COLO829 (cell line): Measurements from ENCODE around the gene SMIM13.
"Not testable (repeated sequence)": the region's sequence is repeated elsewhere in the genome, so short reads cannot be mapped to it uniquely, and the experiment has no call there.

ENCODE experiments used
- DNase-seq: peaks from one replicate; pipeline ENCODE4 v3.0.0; 2012; ENCODE audit warnings: low spot score

Gene SMIM13

DNA sequence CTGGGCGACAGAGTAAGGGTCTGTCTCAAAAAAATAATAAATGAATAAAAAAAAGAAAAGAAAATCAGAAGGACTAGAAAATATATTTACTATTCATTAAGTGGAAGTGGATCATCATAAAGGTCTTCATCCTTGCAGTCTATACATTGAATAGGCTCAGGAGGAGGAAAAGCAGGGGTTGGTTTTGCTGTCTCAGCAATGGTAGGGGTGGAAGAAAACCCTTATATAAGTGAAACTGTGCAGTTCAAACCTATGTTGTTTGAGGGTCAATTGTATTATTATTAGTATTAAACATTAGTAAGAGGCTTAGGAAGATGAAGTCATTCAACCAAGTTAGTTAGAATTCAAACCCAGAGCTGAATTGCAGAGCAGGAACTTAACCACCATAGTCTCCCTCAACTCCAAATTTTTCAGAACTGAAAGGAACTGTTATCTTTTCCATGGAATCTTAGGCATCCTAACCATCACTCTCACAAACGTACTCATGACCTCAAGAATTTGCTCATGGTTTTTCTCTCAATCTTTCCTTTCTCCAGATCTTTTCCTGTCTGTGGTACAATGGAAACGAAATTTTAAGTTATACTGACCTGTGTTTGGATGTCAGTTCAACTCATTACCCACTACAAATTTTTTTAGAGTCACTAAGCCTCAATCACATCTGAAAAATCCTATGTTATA, 7.7 kb upstream of the SMIM13 start:
- peak; percentile 35 for DNase-seq

DNA sequence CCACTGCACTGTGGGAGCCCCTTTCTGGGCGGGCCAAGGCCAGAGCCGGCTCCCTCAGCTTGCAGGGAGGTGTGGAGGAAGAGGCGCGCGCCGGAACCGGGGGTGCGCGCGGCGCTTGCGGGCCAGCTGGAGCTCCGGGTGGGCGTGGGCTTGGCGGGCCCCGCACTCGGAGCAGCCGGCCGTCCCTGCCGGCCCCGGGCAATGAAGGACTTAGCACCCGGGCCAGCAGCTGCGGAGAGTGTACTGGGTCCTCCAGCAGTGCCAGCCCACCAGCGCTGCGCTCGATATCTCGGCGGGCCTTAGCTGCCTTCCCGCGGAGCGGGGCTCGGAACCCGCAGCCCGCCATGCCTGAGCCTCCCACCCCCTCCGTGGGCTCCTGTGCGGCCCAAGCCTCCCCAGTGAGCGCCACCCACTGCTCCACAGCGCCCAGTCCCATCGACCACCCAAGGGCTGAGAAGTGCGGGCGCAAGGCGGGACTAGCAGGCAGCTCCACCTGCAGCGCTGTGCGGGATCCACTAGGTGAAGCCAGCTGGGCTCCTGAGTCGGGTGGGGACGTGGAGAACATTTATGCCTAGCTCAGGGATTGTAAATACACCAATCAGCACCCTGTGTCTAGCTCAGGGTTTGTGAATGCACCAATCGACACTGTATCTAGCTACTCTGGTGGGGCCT, 6.4 kb upstream of the SMIM13 start:
- DNase-seq = not testable (repeated sequence)

DNA sequence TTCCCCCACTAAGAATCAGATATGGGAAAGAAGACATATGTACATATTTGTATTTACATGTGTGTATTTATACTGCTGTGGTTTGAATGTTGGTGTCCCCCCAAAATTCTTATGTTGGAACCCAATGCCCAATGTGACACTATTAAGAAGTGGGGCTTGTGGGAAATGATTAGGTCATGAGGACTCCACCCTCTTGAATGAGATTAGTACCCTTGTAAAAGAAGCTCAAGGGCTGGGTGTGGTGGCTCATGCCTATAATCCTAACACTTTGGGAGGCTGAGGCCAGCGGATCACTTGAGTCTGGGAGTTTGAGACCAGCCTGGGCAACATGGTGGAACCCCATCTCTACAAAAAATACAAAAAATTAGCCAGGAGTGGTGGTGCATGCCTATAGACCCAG, 3.9 kb upstream of the SMIM13 start:
- DNase-seq = no peak

DNA sequence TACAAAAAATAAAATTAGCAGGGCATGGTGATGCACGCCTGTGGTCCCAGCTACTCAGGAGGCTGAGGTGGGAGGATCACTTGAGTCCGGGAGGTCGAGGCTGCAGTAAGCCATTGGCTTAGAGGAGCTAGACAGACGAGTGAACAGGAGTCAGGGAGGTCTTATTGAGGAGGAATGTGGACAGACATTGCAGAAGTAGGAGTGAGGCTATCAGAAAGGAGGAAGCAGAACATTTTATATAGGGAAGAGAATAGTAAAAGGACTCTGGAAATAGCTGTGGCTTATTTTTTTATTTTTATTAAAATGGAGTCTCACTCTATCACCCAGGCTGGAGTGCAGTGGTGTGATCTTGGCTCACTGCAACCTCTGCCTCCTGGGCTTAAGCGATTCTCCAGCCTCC, 2.5 kb upstream of the SMIM13 start:
- DNase-seq = not testable (repeated sequence)

DNA sequence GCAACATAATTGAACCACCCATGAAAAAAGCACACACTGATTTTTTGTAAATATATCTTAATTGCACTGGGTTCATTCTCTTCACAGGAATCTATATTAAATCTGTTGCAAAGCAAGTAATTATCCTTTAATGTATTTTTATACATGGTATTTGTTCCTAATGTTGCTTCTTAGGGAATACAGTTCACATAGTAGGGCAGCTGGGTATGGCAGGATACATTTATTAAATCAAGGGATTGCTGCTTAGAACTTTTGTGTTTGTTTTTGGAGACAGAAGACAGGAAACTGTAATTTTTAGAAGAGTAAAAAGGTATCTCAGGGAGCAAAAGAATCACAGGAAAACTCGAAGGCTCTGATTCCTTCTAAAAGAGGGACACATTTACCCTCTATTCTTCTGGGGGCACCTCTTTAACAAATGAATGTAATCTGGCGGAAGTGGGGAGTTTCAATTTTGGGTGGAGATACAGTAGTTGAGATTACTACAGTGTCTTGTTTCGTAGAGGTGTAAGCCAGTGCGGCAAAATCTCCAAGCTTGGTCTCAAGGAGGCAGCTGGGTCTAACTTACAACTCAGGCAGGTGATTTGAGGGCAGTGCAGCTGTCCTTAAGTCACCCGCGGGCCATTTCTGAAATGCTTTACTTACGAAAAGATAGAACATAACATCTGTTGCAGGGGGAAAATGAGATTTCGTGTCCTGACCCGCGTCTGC, 812 bp upstream of the SMIM13 start:
- peak; percentile 35 for DNase-seq

DNA sequence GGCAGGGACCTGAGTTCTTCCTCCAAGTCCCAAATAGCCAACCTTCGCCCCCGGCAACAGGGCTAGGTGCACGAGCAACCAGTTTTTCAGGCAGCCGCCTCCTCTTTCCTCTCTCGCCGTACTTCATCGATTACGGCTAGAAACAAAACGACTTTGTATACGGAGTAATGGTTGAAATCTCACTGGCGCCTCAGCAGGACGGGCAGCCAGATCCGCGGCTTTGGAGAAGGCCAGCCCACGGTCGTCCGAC, 333 bp upstream of the SMIM13 start:
- no peak for DNase-seq

DNA sequence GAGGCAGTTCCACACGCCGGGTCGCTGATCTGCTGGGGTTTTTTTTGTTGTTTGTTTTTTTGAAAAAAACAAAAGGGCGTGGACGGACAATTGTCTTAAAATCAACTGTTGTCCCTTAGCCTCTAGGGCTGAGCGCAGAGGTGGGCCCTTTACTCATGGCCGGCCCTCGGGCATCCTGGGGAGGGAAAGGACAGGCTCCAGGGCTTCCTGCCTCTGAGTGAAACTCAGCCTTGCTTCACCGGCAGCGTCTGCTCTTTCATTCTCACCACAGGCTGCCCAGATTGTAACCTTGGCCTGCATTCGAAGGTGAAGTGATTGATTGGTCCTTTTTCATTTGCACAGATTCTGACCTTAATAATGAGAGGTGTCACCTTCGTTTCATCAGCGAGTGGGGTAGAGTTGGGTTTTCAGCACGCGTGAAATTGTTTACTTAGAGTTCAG, 797 bp downstream of the SMIM13 start:
- peak; percentile 62 for DNase-seq

DNA sequence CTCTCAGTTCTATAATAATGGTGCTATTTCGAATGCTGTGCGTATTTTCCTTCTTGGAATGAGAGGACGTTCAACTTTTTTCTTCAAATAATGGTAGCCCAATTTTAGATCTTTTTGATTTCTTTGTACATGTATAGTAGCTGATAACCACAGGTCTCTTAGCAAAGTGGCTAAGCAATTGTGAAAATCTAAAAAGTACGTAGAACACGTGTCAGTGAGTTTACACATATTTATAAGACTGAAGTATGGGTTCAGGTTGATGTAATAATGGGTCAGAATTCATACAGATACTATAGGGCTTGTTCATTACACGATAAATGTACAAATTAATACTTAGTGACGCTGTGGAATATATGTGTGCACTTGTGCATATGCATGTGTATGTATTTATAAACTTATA, 1.3 kb downstream of the SMIM13 start:
- no peak for DNase-seq

DNA sequence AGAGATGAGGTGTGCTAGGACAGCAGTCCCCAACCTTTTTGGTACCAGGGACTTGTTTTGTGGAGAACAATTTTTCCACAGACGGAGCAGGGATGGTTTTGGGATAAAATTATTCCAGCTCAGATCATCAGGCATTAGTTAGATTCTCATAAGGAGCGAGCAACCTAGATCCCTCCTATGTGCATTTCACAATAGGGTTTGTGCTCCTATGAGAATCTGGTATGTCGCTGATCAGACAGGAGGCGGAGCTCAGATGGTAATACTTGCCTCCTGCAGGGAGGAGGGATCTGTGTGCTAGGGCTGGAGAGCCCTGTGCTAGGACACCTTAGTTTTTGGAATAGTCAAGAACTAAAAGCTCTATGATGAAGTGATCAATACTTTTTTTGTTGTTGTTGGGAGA, 2.5 kb downstream of the SMIM13 start:
- DNase-seq = peak; percentile 67

DNA sequence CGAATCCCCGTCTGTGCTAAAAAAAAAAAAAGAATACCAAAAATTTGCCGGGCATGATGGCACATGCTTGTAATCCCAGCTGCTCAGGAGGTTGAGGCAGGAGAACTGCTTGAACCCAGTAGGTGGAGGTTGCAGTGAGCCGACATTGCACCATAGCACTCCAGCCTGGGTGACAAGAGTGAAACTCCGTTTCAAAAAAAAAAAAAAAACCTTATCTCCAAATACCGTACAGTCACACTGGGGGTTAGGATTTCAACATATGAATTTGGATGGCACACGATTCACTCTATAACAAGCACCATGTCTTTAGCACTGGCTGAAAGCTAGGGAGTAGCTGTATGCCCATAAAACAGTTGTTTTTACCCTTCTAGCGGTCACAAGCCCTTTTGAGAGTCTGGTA, 3.8 kb downstream of the SMIM13 start:
- DNase-seq = no peak

DNA sequence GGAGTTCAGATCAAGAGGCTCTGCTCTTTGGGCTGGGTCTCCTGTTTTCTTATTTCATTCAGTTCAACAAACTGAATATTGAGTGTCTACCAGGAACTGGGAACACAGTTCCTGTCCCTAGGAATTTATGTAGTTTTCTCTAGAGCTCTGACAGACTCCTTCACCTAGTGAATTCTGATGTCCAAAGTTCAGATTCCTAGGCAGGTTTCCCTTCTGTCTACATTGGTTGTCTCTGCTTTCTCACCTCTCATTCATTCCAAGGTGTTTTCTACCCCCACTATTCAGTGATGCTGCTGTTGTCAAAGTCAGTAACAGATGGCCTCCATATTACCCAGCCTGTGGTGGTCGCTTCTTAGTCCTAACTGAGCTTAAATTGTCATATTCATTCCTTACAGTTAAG, 4.4 kb downstream of the SMIM13 start:
- DNase-seq = no peak

DNA sequence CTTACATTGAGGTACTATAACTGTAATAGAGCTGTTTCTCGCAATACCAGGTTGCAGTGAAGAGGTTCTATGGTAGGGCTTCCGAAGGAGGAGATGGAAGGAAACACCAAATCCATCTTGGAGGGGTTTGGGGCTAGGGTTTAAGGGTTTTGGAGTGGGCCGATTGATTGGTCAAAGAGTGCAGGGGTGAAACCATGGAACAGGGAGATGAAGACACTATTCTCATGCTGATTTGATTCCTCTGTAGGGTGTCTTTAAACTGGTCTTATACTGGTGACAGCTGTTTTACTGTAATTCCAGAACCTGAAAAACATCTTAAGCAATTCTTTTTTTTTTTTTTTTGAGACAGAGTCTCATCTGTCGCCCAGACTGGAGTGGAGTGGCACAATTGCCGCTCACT, 7.8 kb downstream of the SMIM13 start:
- DNase-seq = no peak

DNA sequence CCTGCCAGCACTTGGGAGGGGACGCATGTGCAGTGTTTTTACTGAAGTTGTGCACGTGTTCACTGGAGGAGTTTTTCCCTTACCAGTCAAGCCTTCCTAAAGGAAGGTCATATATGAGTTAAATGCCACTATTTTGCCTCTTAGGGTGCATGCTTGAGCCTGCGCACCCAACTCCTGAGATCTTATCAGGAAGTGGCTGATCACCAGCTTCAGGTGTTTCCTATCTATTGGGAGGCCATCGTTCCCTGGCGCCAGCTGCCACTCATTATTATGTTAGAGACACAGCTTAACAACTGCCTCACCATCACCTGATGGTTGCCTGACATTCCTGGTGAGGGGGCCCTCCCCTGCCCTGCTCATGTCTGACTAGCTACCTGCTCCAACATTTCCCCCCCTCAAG, 9.4 kb downstream of the SMIM13 start:
- no peak for DNase-seq

DNA sequence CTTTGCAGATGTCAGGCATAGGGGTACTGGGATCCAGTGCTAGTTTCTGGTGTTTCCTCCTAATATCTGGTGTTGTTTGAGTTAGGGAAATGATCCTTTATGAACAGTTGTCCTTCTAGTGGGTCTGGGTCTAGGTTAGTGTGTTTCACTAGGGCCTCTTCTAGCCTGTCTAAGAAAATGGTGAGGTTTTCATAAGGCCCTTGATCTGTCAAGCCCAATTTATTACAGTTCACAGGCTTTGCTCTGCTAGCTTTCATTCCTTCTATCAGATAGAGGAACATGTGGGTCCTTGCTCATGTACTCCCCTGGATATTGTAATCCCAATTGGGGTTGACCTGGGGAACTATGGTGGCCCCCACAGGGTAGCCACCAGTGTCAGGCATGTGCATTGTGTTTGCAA, 15.1 kb downstream of the SMIM13 start:
- DNase-seq = no peak

DNA sequence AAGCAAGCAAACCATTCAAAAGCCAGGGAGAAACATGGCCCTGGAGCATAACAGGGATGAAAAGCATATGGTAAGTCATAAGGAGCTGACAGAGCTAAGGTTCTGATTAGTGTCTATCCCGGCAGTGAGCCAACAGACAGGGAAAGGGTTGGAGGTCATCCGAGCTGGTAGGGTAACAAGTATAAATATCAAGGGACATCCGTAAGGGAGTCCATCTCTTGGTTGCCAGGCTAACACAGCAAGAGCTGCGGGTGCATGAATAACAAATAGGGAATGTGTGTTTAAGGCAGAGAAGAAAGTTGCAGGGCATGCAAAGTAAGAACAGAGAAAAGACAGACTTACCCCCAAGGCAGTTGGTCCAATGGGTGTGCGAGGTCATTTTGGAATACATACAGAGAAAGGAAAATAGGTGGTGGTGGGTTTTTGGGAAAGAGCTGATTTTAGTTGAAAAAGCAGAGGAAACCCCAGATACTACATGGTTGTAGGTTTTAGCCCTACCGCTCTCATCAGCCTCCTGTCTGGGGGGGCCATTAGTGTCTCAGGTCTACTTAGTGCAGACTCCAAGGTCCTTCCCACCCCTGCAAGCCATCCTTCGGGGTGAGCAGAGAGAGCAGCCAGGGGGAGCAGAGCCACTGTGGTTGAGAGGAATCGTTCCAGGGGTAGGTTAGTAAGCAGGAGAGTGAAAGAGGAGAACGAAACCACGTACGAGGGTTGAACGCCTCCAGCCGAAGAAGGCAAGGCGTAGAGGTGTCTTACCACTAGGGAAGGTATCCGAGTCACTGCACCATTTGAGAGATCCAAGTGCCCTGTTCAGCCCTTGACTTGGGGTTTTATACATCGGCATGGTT, 17.5 kb downstream of the SMIM13 start, which contains the start of gene ERVFRD-1:
TSS of gene ERVFRD-1 (minus strand) at position 805 of the 848 bp plus-strand sequence. CDS start 6,415 bp downstream, outside the sequence.
- DNase-seq = no peak

DNA sequence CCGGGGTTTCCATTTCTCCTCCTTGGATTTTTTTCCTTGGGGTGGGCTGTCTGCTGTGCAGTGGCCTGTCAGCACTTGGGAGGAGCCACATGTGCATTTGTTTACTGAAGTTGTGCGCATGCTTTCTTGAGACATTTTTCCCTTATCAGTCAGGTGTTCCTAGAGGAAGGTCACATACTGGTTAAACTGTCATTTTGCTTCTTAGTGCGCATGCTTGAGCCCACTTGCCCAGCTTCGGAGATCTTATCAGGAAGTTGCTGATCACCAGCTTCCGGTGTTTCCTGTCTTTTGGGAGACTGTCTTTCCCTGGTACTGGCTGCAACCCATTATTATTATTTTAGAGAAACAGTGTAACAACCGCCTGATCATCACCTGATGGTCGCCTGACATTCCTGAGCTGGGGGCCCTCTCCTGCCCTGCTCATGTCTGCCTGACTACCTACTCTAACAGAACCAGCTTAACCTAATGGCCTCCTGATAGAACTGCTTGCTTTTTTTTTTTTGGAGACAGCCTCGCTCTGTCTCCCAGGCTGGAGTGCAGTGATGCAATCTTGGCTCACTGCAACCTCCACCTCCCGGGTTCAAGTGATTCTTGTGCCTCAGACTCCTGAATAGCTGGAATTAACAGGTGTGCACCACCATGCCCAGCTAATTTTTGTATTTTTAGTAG, 18.3 kb downstream of the SMIM13 start:
- peak; percentile 55 for DNase-seq

DNA sequence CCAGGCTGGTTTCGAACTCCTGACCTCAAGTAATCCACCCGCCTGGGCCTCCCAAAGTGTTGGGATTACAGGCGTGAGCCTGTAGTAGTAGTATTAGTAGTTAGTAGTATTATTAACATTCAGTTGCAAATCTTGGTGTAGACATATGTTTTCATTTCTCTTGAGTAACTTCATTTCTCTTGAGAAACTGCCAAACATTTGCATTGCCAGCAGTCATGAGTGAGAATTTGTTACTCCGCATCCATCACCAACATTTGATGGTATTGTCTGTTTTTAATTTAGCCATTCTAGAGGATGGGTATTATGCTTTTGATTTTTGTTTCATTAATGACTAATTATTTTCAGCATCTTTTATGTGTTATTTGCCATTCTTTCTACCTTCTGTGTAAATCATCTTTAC, 19.4 kb downstream of the SMIM13 start:
- DNase-seq = no peak

DNA sequence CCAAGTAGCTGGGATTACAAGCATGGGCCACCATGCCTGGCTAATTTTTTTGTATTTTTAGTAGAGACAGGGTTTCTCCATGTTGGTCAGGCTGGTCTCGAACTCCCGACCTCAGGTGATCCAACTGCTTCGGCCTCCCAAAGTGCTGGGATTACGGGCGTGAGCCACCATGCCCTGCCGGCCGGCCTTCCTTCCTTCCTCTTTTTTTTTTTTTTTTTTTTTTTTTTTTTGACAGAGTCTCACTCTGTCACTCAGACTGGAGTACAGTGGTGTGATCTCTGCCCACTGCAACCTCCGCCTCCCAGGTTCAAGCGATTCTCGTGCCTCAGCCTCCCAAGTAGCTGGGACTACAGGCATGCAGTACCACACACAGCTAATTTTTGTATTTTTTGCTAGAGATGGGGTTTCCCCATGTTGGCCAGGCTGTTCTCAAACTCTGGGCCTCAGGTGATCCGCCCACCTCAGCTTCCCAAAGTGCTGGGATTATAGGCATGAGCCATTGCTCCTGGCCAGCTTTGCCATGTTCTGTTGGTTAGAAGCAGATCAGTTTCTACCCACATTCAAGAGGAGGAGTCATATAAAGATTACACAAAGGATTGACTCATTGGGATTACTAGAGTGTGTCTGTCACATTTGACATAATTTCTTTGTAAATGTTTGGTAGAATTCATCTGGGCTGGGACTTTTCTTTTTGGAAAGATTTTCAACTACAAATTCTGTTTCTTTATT, 22.3 kb downstream of the SMIM13 start:
- peak; percentile 79 for DNase-seq

DNA sequence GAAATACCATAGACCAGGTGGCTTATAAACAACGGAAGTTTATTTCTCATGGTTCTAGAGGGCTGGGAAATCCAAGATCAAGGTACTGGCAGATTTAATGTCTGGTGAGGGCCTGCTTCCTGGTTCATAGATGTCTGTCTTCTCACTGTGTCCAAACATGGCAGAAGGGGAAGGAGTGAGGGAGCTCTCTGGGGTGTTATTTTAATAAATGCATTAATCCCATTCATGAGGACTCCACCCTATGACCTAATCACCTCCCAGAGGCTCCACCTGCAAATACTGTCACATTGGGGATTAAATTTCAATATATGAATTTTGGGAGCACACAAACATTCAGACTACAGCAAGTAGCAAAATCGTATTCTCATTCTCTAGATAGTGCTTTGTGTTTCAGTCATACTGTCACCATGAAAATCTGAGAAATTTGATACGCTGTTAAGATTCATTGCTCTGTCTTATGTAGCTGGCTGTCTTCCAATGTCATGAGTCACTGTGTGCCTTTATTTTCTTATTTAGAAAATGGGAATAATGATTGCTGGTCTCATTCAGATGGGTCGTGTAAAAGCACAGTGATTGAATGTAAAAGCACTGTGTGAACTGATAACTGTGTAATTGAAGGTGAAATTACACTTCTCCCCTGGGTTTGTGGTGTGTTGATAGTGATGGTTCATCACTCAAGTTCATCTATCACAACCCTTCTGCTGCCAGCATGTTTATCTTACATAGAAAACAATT, 26.8 kb downstream of the SMIM13 start:
- peak; percentile 71 for DNase-seq

DNA sequence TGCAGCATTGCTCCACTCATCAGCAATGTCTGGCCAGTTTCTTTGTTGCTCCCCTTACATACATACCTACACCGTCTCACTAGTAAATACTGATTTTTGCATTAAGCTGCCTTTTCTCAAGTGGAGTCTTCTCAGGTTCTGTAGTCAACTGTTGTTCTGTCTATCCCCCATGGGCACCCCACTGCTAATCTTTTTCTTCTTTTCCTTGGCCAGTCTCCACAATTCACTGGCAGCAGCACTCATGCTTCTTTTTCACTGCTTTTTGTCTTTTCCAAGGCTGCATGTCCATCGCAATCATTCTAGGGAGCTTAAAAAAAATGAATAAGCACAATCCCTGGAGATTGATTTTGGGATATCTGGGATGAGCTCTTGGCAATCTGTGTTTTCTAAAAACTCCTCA, 28.2 kb downstream of the SMIM13 start:
- DNase-seq = no peak

DNA sequence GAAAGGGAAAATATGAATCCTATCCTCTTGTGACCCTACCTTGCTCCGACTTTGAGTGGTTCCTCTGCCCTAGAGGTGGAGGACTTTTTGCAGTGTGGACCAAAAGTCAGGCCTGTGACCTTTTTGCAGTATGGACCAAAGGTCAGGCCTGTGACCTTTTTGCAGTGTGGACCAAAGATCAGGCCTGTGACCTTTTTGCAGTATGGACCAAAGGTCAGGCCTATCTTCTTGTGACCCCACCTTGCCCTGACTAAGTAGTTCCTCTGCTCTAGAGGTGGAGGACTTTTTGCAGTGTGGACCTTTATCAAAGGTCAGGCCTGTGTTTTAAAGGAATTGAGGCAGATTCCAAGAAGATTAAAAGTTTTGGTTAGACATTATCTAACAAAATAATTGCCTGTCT, 28.7 kb downstream of the SMIM13 start:
- no peak for DNase-seq
